Measurements from ENCODE around the gene SLC12A9. TPM values are rescaled to one million over a fixed set of nuclear protein-coding genes. Genes with fewer than 3 reads are reported as not detected.

Gene SLC12A9
- total RNA-seq, 1 donor from 2014 or later = 26.6 TPM

- DNase-seq (ENCODE audit: low spot score) = no peak
- H3K27me3 Mint-ChIP-seq (ENCODE audit: low read depth) = no peaks in the 10 kb centered on the region
- H3K4me3 Mint-ChIP-seq (ENCODE audit: unreplicated experiment) = no peak overlapping the region
- TF ChIP-seq CTCF (IDR thresholded peaks at IDR 0.05) = no peak
- H3K9me3 Mint-ChIP-seq (ENCODE audit: low read depth) = no peaks in the 10 kb centered on the region
- peaks cover 52% of the 10 kb centered on the region for H3K36me3 Mint-ChIP-seq (ENCODE audit: low read depth)
- H3K27ac Mint-ChIP-seq (ENCODE audit: unreplicated experiment) = no peak overlapping the region
- peaks cover 27% of the 10 kb centered on the region for H3K4me1 Mint-ChIP-seq (ENCODE audit: low read depth)
Observed at GRCh38 chr7:100886142-100886935, 33.8 kb downstream of the SLC12A9 start.

DNA sequence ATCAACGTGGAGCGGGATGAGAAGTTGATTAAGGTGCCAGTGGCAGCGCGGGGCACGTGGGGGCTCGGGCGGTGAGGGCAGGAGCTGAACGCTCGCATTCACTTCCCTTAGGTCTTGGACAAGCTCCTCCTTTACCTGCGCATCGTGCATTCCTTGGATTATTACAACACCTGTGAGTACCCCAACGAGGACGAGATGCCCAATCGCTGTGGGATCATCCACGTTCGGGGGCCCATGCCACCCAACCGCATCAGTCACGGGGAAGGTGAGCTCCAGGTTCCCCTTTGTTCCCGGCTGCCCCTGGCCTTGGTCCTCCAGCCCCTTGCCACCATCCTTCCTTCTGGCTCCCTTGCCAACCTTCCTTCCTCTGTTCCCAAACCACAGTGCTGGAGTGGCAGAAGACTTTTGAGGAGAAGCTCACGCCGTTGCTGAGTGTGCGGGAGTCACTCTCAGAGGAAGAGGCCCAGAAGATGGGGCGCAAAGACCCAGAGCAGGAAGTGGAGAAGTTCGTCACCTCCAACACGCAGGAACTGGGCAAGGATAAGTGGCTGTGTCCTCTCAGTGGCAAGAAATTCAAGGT lies 34.5 kb downstream of the SLC12A9 start:
- H3K27me3 Mint-ChIP-seq (ENCODE audit: low read depth) = no peaks in the 10 kb centered on the region
- DNase-seq (ENCODE audit: low spot score) = no peak
- peaks cover 29% of the 10 kb centered on the region for H3K4me1 Mint-ChIP-seq (ENCODE audit: low read depth)
- no peak overlapping the region for H3K4me3 Mint-ChIP-seq (ENCODE audit: unreplicated experiment)
- no peak for TF ChIP-seq CTCF (IDR thresholded peaks at IDR 0.05)
- H3K27ac Mint-ChIP-seq (ENCODE audit: unreplicated experiment) = peak overlapping the region; percentile 54
- peaks cover 48% of the 10 kb centered on the region for H3K36me3 Mint-ChIP-seq (ENCODE audit: low read depth)
- no peaks in the 10 kb centered on the region for H3K9me3 Mint-ChIP-seq (ENCODE audit: low read depth)

- no peak for TF ChIP-seq CTCF (IDR thresholded peaks at IDR 0.05)
- no peaks in the 10 kb centered on the region for H3K27me3 Mint-ChIP-seq (ENCODE audit: low read depth)
- DNase-seq (ENCODE audit: low spot score) = no peak
- peak overlapping the region; percentile 74 for H3K4me3 Mint-ChIP-seq (ENCODE audit: unreplicated experiment)
- peaks cover 46% of the 10 kb centered on the region for H3K36me3 Mint-ChIP-seq (ENCODE audit: low read depth)
- peak overlapping the region; percentile 69 for H3K27ac Mint-ChIP-seq (ENCODE audit: unreplicated experiment)
- peaks cover 29% of the 10 kb centered on the region for H3K4me1 Mint-ChIP-seq (ENCODE audit: low read depth)
- H3K9me3 Mint-ChIP-seq (ENCODE audit: low read depth) = no peaks in the 10 kb centered on the region
Observed at GRCh38 chr7:100887516-100888290, 35.2 kb downstream of the SLC12A9 start.

DNA sequence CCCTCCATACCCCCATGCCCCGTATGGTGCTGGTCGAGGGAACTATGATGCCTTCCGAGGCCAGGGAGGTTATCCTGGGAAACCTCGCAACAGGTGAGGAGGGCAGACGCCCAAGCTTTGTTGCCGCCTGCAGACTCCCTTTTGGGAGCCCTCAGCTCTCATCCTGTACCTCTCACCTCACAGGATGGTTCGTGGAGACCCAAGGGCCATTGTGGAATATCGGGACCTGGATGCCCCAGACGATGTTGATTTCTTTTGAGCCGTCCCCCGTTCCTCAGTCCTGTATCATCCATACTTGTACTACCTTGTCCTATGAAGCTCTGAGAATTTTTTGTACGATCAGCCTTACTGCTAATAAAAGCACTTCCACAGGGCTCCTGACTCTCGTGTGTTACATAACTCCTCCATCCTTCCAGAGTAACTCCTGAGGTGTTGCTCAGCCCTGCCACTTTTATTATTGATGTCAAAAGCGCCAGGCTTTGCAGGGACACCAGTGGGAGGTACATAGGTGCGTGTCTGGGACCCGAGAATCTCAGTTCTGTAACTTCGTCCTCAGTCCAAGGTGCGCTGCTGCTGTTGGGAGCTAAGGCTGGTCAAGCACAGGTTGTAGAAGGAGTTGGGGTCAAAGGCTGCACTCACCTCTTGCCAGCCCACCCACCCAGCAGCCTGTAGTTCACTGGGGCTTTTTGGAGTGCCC lies 35.9 kb downstream of the SLC12A9 start:
- peak overlapping the region; percentile 74 for H3K4me3 Mint-ChIP-seq (ENCODE audit: unreplicated experiment)
- H3K36me3 Mint-ChIP-seq (ENCODE audit: low read depth) = peaks cover 41% of the 10 kb centered on the region
- TF ChIP-seq CTCF (IDR thresholded peaks at IDR 0.05) = no peak
- no peaks in the 10 kb centered on the region for H3K27me3 Mint-ChIP-seq (ENCODE audit: low read depth)
- no peak for DNase-seq (ENCODE audit: low spot score)
- H3K27ac Mint-ChIP-seq (ENCODE audit: unreplicated experiment) = peak overlapping the region; percentile 69
- no peaks in the 10 kb centered on the region for H3K9me3 Mint-ChIP-seq (ENCODE audit: low read depth)
- H3K4me1 Mint-ChIP-seq (ENCODE audit: low read depth) = peaks cover 29% of the 10 kb centered on the region
